ENCODE measurements around the gene CARMIL1. TPM values are rescaled to one million over a fixed set of nuclear protein-coding genes. Genes with fewer than 3 reads are reported as not detected.
A peak's percentile ranks its signal among the peaks of the same experiment; 100 is the strongest.

CARMIL1 gene
- total RNA-seq, 2 donors from 2014 or later = 28.7 to 31.6 TPM

GRCh38 chr6:25286891-25287290, 7.7 kb downstream of the CARMIL1 start:
- Histone ChIP-seq H3K9ac (ENCODE audit: extremely low read depth, low read length, poor library complexity, severe bottlenecking) (no peak overlapping the region), H3K27ac (ENCODE audit: low read depth, low read length) (no peak overlapping the region), H3K4me3 (ENCODE audit: low read length) (no peak overlapping the region), H3K4me1 (ENCODE audit: control insufficient read depth, insufficient read depth, low read length) (no peaks in the 10 kb centered on the region), H3K36me3 (ENCODE audit: control insufficient read depth, insufficient read depth, low read length) (peaks cover 17% of the 10 kb centered on the region), H3K9me3 (ENCODE audit: control insufficient read depth, low read length) (no peaks in the 10 kb centered on the region), H3K27me3 (ENCODE audit: control insufficient read depth, insufficient read depth, low read length, poor library complexity, severe bottlenecking) (no peaks in the 10 kb centered on the region)
- no peak overlapping the region for H3K27ac Mint-ChIP-seq
- no peaks in the 10 kb centered on the region for H3K27me3 Mint-ChIP-seq (ENCODE audit: insufficient read depth)
- DNase-seq = no peak
- H3K9me3 Mint-ChIP-seq = no peaks in the 10 kb centered on the region
- TF ChIP-seq, protein P1, sequence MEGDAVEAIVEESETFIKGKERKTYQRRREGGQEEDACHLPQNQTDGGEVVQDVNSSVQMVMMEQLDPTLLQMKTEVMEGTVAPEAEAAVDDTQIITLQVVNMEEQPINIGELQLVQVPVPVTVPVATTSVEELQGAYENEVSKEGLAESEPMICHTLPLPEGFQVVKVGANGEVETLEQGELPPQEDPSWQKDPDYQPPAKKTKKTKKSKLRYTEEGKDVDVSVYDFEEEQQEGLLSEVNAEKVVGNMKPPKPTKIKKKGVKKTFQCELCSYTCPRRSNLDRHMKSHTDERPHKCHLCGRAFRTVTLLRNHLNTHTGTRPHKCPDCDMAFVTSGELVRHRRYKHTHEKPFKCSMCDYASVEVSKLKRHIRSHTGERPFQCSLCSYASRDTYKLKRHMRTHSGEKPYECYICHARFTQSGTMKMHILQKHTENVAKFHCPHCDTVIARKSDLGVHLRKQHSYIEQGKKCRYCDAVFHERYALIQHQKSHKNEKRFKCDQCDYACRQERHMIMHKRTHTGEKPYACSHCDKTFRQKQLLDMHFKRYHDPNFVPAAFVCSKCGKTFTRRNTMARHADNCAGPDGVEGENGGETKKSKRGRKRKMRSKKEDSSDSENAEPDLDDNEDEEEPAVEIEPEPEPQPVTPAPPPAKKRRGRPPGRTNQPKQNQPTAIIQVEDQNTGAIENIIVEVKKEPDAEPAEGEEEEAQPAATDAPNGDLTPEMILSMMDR (conservative IDR thresholded peaks at IDR 0.05) = no peak
- WGBS, 2 experiments (ENCODE audit: insufficient coverage in 1 of 2, insufficient read length in 1 of 2) = 97% methylated on average over 2 of the region's 2 CpGs; no CpG with 5 or more reads in 1 of the 2 experiments
- H3K4me3 Mint-ChIP-seq = no peak overlapping the region
- H3K4me1 Mint-ChIP-seq = peaks cover 22% of the 10 kb centered on the region
- H3K36me3 Mint-ChIP-seq (ENCODE audit: low read depth) = peaks cover 21% of the 10 kb centered on the region

DNA sequence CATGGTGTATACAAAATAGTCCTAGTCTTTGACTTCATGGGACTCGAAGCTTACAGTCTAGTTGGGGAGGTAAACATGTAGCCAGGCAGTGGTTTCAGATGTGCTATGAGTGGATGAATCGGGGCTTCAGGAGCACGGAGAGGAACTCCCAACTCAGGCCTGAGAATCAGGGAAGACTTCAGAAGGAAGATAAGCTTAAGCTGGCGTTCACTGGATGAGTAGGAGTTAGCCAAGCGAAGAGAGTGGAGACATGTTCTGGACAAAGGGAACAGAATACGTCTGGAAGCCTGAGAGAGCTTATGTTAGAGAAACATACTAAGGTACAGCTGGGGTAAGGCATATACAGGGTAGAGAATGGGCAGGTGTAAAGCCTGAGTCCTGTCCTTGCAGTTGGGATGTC, 8.8 kb downstream of the CARMIL1 start:
- Mint-ChIP-seq H3K27ac (no peak overlapping the region), H3K27me3 (ENCODE audit: insufficient read depth) (no peaks in the 10 kb centered on the region), H3K4me3 (no peak overlapping the region), H3K36me3 (ENCODE audit: low read depth) (peaks cover 18% of the 10 kb centered on the region), H3K4me1 (peaks cover 21% of the 10 kb centered on the region), H3K9me3 (no peaks in the 10 kb centered on the region)
- no peak for DNase-seq
- H3K36me3 ChIP-seq (ENCODE audit: control insufficient read depth, insufficient read depth, low read length) = peaks cover 17% of the 10 kb centered on the region
- H3K9me3 ChIP-seq (ENCODE audit: control insufficient read depth, low read length) = no peaks in the 10 kb centered on the region
- TF ChIP-seq, protein P1 (conservative IDR thresholded peaks at IDR 0.05) = no peak
- H3K4me3 ChIP-seq (ENCODE audit: low read length) = no peak overlapping the region
- H3K4me1 ChIP-seq (ENCODE audit: control insufficient read depth, insufficient read depth, low read length) = no peaks in the 10 kb centered on the region
- H3K27me3 ChIP-seq (ENCODE audit: control insufficient read depth, insufficient read depth, low read length, poor library complexity, severe bottlenecking) = no peaks in the 10 kb centered on the region
- WGBS, 2 experiments (ENCODE audit: insufficient coverage in 1 of 2, insufficient read length in 1 of 2) = 92 to 93% methylated on average over 6 of the region's 6 CpGs
- no peak overlapping the region for H3K9ac ChIP-seq (ENCODE audit: extremely low read depth, low read length, poor library complexity, severe bottlenecking)
- no peak overlapping the region for H3K27ac ChIP-seq (ENCODE audit: low read depth, low read length)

DNA sequence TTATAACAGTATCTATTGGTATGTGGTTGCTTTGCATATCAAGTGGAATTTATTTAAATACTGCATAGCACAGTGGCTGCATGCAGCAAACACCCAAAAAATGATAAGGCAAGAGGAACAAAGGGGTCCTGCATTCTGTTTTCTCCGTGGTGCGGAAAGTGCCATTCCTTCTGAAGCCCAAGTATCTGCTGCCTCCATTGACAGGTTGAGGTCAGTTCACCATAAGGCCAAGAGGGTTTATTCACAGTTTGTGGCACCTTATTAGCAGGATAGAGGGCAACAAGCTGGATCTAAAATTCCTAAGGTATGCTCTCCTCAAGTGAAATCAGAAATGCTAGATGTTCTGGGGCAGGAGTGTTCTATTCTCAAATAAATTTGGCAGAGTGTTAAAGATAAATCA, 9.3 kb downstream of the CARMIL1 start:
- H3K4me3 ChIP-seq (ENCODE audit: low read length) = no peak overlapping the region
- H3K36me3 Mint-ChIP-seq (ENCODE audit: low read depth) = peaks cover 18% of the 10 kb centered on the region
- H3K27ac ChIP-seq (ENCODE audit: low read depth, low read length) = no peak overlapping the region
- H3K27ac Mint-ChIP-seq = no peak overlapping the region
- peaks cover 18% of the 10 kb centered on the region for H3K4me1 Mint-ChIP-seq
- 90 to 100% methylated on average over 2 of the region's 2 CpGs for WGBS, 2 experiments (ENCODE audit: insufficient coverage in 1 of 2, insufficient read length in 1 of 2)
- no peaks in the 10 kb centered on the region for H3K9me3 Mint-ChIP-seq
- no peaks in the 10 kb centered on the region for H3K9me3 ChIP-seq (ENCODE audit: control insufficient read depth, low read length)
- H3K36me3 ChIP-seq (ENCODE audit: control insufficient read depth, insufficient read depth, low read length) = peaks cover 17% of the 10 kb centered on the region
- no peaks in the 10 kb centered on the region for H3K4me1 ChIP-seq (ENCODE audit: control insufficient read depth, insufficient read depth, low read length)
- no peak overlapping the region for H3K9ac ChIP-seq (ENCODE audit: extremely low read depth, low read length, poor library complexity, severe bottlenecking)
- TF ChIP-seq, protein P1 (conservative IDR thresholded peaks at IDR 0.05) = peak; percentile 39
- DNase-seq = no peak
- no peaks in the 10 kb centered on the region for H3K27me3 ChIP-seq (ENCODE audit: control insufficient read depth, insufficient read depth, low read length, poor library complexity, severe bottlenecking)
- no peak overlapping the region for H3K4me3 Mint-ChIP-seq
- H3K27me3 Mint-ChIP-seq (ENCODE audit: insufficient read depth) = no peaks in the 10 kb centered on the region

Measured in endodermal cell (in vitro differentiated cells).